ENCODE results near the gene D2HGDH. TPM values are rescaled to one million over a fixed set of nuclear protein-coding genes. Genes with fewer than 3 reads are reported as not detected.

The D2HGDH gene
- total and polyA plus RNA-seq, 2 of the 13 experiments (the other 11 are each of a cell fraction or from before 2014, with no cell fraction given) = 19.2 to 20.3 TPM

DNA sequence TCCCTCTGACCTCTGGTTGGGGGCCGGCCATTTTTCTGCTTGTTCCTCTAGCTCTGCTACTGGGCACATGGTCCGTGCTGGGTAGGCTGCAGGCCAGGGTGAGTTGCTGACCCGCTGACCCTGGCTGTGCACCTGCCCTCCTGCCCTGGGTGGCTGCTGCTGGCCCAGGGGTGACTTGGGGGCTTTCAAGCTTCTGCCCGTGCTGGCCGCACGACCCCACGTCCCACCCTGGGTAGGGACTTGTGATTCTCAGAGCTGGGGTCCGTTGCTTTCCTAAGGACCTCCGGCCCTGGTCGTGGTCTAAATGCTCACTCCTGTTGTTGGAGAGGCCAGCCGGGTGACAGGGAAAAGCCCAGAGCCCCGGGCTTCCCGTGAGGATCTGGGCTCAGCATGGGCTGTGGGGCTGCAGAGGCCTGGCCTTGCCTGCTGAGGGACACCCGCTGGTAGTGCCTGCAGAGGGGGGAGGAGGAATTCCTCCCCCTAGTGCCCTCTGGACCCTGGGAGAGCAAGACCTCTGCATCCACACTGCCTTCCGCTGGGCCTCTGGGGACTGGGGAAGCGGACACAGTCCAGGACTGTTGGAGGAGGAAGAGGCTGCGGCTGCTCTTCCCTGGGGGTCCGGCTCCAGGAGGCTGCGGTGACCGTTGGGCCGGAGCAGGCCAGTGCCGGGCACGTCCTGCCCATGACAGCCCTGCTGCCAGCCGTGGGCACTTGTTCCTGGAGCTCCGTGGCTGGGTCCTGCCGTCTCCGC is 35.9 kb downstream of the D2HGDH start (continued):
- TF ChIP-seq KDM1A (CRISPR knock-in tag; IDR thresholded peaks at IDR 0.05) (peak; percentile 57), PBX2 (CRISPR knock-in tag; IDR thresholded peaks at IDR 0.05) (no peak), ARID3A (IDR thresholded peaks at IDR 0.05; ENCODE audit: low read depth, low read length) (no peak), THAP9 (CRISPR knock-in tag; IDR thresholded peaks at IDR 0.05; ENCODE audit: borderline replicate concordance) (peak; percentile 46; the same call in 1 of the 2 replicates), ZNF562 (CRISPR knock-in tag; IDR thresholded peaks at IDR 0.05; ENCODE audit: borderline replicate concordance) (no peak), TSC22D2 (CRISPR knock-in tag; IDR thresholded peaks at IDR 0.05; ENCODE audit: borderline replicate concordance) (peak; percentile 79; the same call in 1 of the 2 replicates), ZNF18 (CRISPR knock-in tag; IDR thresholded peaks at IDR 0.05; ENCODE audit: insufficient replicate concordance) (peak; percentile 74), HIVEP1 (CRISPR knock-in tag; IDR thresholded peaks at IDR 0.05) (peak; percentile 97), HNRNPL (IDR thresholded peaks at IDR 0.05; ENCODE audit: low read depth, low read length) (peak; percentile 92), ZNF572 (CRISPR knock-in tag; IDR thresholded peaks at IDR 0.05) (peak; percentile 94; the same call in 1 of the 2 replicates), CHD2 (IDR thresholded peaks at IDR 0.05; ENCODE audit: low read depth, low read length) (0 out of 2 replicates have a peak, but pooled peaks have one; percentile 48), TBL1XR1 (IDR thresholded peaks at IDR 0.05; ENCODE audit: borderline replicate concordance, low read length, partially characterized antibody) (peak; percentile 79), ZNF709 (CRISPR knock-in tag; IDR thresholded peaks at IDR 0.05) (no peak; the same call in none of the 2 replicates), GFI1 (CRISPR knock-in tag; IDR thresholded peaks at IDR 0.05; ENCODE audit: borderline replicate concordance) (no peak), SRSF1 (optimal IDR thresholded peaks at IDR 0.05; ENCODE audit: low read depth, low read length) (peak; percentile 92)
- TF ChIP-seq, protein P1, sequence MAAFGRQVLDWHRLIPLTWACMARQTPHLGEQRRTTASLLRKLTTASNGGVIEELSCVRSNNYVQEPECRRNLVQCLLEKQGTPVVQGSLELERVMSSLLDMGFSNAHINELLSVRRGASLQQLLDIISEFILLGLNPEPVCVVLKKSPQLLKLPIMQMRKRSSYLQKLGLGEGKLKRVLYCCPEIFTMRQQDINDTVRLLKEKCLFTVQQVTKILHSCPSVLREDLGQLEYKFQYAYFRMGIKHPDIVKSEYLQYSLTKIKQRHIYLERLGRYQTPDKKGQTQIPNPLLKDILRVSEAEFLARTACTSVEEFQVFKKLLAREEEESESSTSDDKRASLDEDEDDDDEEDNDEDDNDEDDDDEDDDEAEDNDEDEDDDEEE (CRISPR knock-in tag; IDR thresholded peaks at IDR 0.05) = peak; percentile 97
- TF ChIP-seq, protein P2, sequence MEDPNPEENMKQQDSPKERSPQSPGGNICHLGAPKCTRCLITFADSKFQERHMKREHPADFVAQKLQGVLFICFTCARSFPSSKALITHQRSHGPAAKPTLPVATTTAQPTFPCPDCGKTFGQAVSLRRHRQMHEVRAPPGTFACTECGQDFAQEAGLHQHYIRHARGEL (CRISPR knock-in tag; IDR thresholded peaks at IDR 0.05) = 0 out of 2 replicates have a peak, but pooled peaks have one; percentile 17

Data from HepG2 (cell line).